Measurements from ENCODE around the gene DHRS4.

- TF ChIP-seq YY1 (IDR thresholded peaks at IDR 0.05; ENCODE audit: insufficient read depth, insufficient read length), result no peak
- no peak for TF ChIP-seq ZNF274 (IDR thresholded peaks at IDR 0.05; ENCODE audit: low read depth, low read length)
Observed at GRCh38 chr14:23939607-23940326, 13.8 kb upstream of the DHRS4 start.

All from NT2/D1 (cell line).